Neuronal stem cell (in vitro differentiated cells): ENCODE results near the gene PCED1B.

Experiments used
- DNase-seq: peaks from one replicate; pipeline ENCODE4 v3.0.0-alpha.2; 2013; ENCODE audit warnings: low spot score
- H2AFZ ChIP-seq: one replicate; pipeline ENCODE4 v1.6.1; 2013; ENCODE audit warnings: mild to moderate bottlenecking, low read length, inconsistent platforms
- H2AK5ac ChIP-seq: 2 replicates; pipeline ENCODE4 v1.6.1; 2013; ENCODE audit warnings: low read depth, mild to moderate bottlenecking, inconsistent platforms, low read length, moderate library complexity, mixed read lengths
- H2BK120ac ChIP-seq: 2 replicates; pipeline ENCODE4 v1.6.1; 2013; ENCODE audit warnings: low read depth, mild to moderate bottlenecking, inconsistent platforms, low read length, moderate library complexity, mixed read lengths
- H2BK12ac ChIP-seq: one replicate; pipeline ENCODE4 v1.6.1; 2013; ENCODE audit warnings: low read length, inconsistent platforms
- H2BK15ac ChIP-seq: 2 replicates; pipeline ENCODE4 v1.6.1; 2013; ENCODE audit warnings: mild to moderate bottlenecking, low read length, inconsistent platforms, mixed read lengths
- H2BK5ac ChIP-seq: one replicate; pipeline ENCODE4 v1.6.1; 2013; ENCODE audit warnings: inconsistent platforms, mild to moderate bottlenecking, low read length, moderate library complexity
- H3K14ac ChIP-seq: one replicate; pipeline ENCODE4 v1.6.1; 2013; ENCODE audit warnings: low read length, inconsistent platforms
- H3K18ac ChIP-seq: 2 replicates; pipeline ENCODE4 v1.6.1; 2013; ENCODE audit warnings: low read length, inconsistent platforms
- H3K23ac ChIP-seq: 2 replicates; pipeline ENCODE4 v1.6.1; 2013; ENCODE audit warnings: low read depth, mild to moderate bottlenecking, mixed read lengths, low read length, inconsistent platforms; ENCODE audit not compliant: poor library complexity
- H3K27ac ChIP-seq: replicated peaks from 3 replicates; pipeline ENCODE4 v1.5.1; 2013; ENCODE audit warnings: low read length, inconsistent platforms
- H3K27me3 ChIP-seq, 3 experiments: 2 replicates each; pipeline ENCODE4 v1.6.1; 2013; ENCODE audit warnings: low read length in 3 of 3, mild to moderate bottlenecking in 2 of 3, inconsistent platforms in 1 of 3, low read depth in 1 of 3, mixed read lengths in 1 of 3, moderate library complexity in 1 of 3; ENCODE audit not compliant: control insufficient read depth in 3 of 3, insufficient read depth in 3 of 3
- H3K36me3 ChIP-seq, 2 donors: replicated peaks in 1 of 2; 2 replicates each; pipeline ENCODE4 v1.6.1; 2013; ENCODE audit warnings: low read length in 2 of 2; ENCODE audit not compliant: control insufficient read depth in 2 of 2, insufficient read depth in 2 of 2
- H3K4ac ChIP-seq: 2 replicates; pipeline ENCODE4 v1.6.1; 2013; ENCODE audit warnings: inconsistent platforms, mild to moderate bottlenecking, low read length, moderate library complexity
- H3K4me1 ChIP-seq, 2 donors: 1 replicate in 1 of 2; 2 replicates in 1 of 2; pipeline ENCODE4 v1.6.1; 2013; ENCODE audit warnings: low read length in 2 of 2, low read depth in 1 of 2; ENCODE audit not compliant: control insufficient read depth in 2 of 2, insufficient read depth in 1 of 2
- H3K4me2 ChIP-seq: one replicate; pipeline ENCODE4 v1.6.1; 2013; ENCODE audit warnings: mild to moderate bottlenecking, low read length, inconsistent platforms; ENCODE audit not compliant: insufficient read depth, poor library complexity, severe bottlenecking
- H3K4me3 ChIP-seq, 2 donors: 2 replicates each; pipeline ENCODE4 v1.5.1; 2013; ENCODE audit warnings: low read length in 2 of 2, mild to moderate bottlenecking in 2 of 2, inconsistent platforms in 1 of 2, moderate library complexity in 1 of 2
- H3K79me1 ChIP-seq: one replicate; pipeline ENCODE4 v1.6.1; 2013; ENCODE audit warnings: low read depth, mild to moderate bottlenecking, inconsistent platforms, low read length, moderate library complexity
- H3K9ac ChIP-seq: one replicate; pipeline ENCODE4 v1.6.1; 2013; ENCODE audit warnings: mild to moderate bottlenecking, low read depth, low read length, inconsistent platforms; ENCODE audit not compliant: poor library complexity
- H3K9me3 ChIP-seq, 2 donors: replicated peaks in 1 of 2; 2 replicates each; pipeline versions ENCODE3 to v1.6.1; 2013; ENCODE audit warnings: low read length in 2 of 2, mild to moderate bottlenecking in 2 of 2, inconsistent platforms in 1 of 2, low read depth in 1 of 2, mixed read lengths in 1 of 2, moderate library complexity in 1 of 2; ENCODE audit not compliant: control insufficient read depth in 2 of 2, insufficient read depth in 1 of 2
- H4K8ac ChIP-seq: one replicate; pipeline ENCODE4 v1.6.1; 2013; ENCODE audit warnings: low read depth, mild to moderate bottlenecking, inconsistent platforms, low read length, moderate library complexity
- H4K91ac ChIP-seq: one replicate; pipeline ENCODE4 v1.6.1; 2013; ENCODE audit warnings: low read length, low read depth, mild to moderate bottlenecking, inconsistent platforms; ENCODE audit not compliant: poor library complexity
- WGBS, 2 donors: extraction: QIAGEN DNeasy Blood & Tissue Kit; methylation state at CpG; one replicate each; pipeline ENCODE4 v1.1.7; 2013; ENCODE audit warnings: missing lambda C conversion rate in 2 of 2, mixed read lengths in 1 of 2; ENCODE audit not compliant: insufficient read length in 2 of 2, insufficient replicate concordance in 1 of 2; ENCODE audit errors: extremely low coverage in 2 of 2; 5-methylcytosine and 5-hydroxymethylcytosine counted together

PCED1B gene

GRCh38 chr12:47221256-47222023 is 142.0 kb downstream of the PCED1B start:
- H3K23ac ChIP-seq = no peak overlapping the region
- peaks cover 0 to 9% of the 10 kb centered on the region in 2 donors for H3K4me1 ChIP-seq
- H2AK5ac ChIP-seq = no peak overlapping the region
- no CpG with 5 or more reads among the region's 2 CpGs for WGBS, 2 donors
- no peak overlapping the region for H2BK5ac ChIP-seq
- no peak overlapping the region for H4K8ac ChIP-seq
- no peak overlapping the region for H3K4me3 ChIP-seq
- no peak overlapping the region for H3K4ac ChIP-seq
- H4K91ac ChIP-seq = no peak overlapping the region
- H3K4me2 ChIP-seq = no peak overlapping the region
- H2BK12ac ChIP-seq = no peak overlapping the region
- H3K27me3 ChIP-seq = no peaks in the 10 kb centered on the region
- no peak overlapping the region for H3K27ac ChIP-seq
- DNase-seq = no peak
- H3K36me3 ChIP-seq = no peaks in the 10 kb centered on the region
- no peak overlapping the region for H2BK120ac ChIP-seq
- H3K14ac ChIP-seq = no peak overlapping the region
- H3K79me1 ChIP-seq = no peaks in the 10 kb centered on the region
- no peak overlapping the region for H2AFZ ChIP-seq
- H3K9ac ChIP-seq = no peak overlapping the region
- H3K18ac ChIP-seq = no peak overlapping the region
- no peak overlapping the region for H2BK15ac ChIP-seq
- no peaks in the 10 kb centered on the region for H3K9me3 ChIP-seq

- no peak overlapping the region for H2BK15ac ChIP-seq
- H3K27me3 ChIP-seq = no peaks in the 10 kb centered on the region
- no peak overlapping the region for H2BK120ac ChIP-seq
- H3K79me1 ChIP-seq = no peaks in the 10 kb centered on the region
- H3K14ac ChIP-seq = no peak overlapping the region
- no peaks in the 10 kb centered on the region for H3K9me3 ChIP-seq
- no peak overlapping the region for H2AK5ac ChIP-seq
- H3K4ac ChIP-seq = no peak overlapping the region
- peaks cover 0 to 9% of the 10 kb centered on the region in 2 donors for H3K4me1 ChIP-seq
- DNase-seq = no peak
- no peak overlapping the region for H3K18ac ChIP-seq
- H4K91ac ChIP-seq = no peak overlapping the region
- H3K36me3 ChIP-seq = no peaks in the 10 kb centered on the region
- H2BK12ac ChIP-seq = no peak overlapping the region
- H2BK5ac ChIP-seq = no peak overlapping the region
- H2AFZ ChIP-seq = peak overlapping the region; percentile 58
- no peak overlapping the region for H3K9ac ChIP-seq
- WGBS, 2 donors = no CpG with 5 or more reads among the region's 3 CpGs
- H4K8ac ChIP-seq = no peak overlapping the region
- no peak overlapping the region for H3K27ac ChIP-seq
- H3K23ac ChIP-seq = no peak overlapping the region
- no peak overlapping the region for H3K4me3 ChIP-seq
- H3K4me2 ChIP-seq = no peak overlapping the region
Observed at GRCh38 chr12:47222520-47223030, 143.2 kb downstream of the PCED1B start.

- H3K4me2 ChIP-seq = no peak overlapping the region
- H2BK15ac ChIP-seq = no peak overlapping the region
- no peak overlapping the region for H3K4me3 ChIP-seq
- H3K27me3 ChIP-seq = no peaks in the 10 kb centered on the region
- H2BK5ac ChIP-seq = no peak overlapping the region
- H4K91ac ChIP-seq = no peak overlapping the region
- no peak overlapping the region for H3K4ac ChIP-seq
- no peak overlapping the region for H3K18ac ChIP-seq
- peak overlapping the region; percentile 58 for H2AFZ ChIP-seq
- no peaks in the 10 kb centered on the region for H3K79me1 ChIP-seq
- no peak overlapping the region for H2AK5ac ChIP-seq
- DNase-seq = no peak
- no CpG with 5 or more reads among the region's 7 CpGs for WGBS, 2 donors
- H4K8ac ChIP-seq = no peak overlapping the region
- H2BK12ac ChIP-seq = no peak overlapping the region
- H3K27ac ChIP-seq = no peak overlapping the region
- H3K23ac ChIP-seq = no peak overlapping the region
- H3K14ac ChIP-seq = no peak overlapping the region
- no peak overlapping the region for H3K9ac ChIP-seq
- peaks cover 0 to 9% of the 10 kb centered on the region in 2 donors for H3K4me1 ChIP-seq
- H3K9me3 ChIP-seq = no peaks in the 10 kb centered on the region
- H2BK120ac ChIP-seq = no peak overlapping the region
- no peaks in the 10 kb centered on the region for H3K36me3 ChIP-seq
Observed at GRCh38 chr12:47223031-47223847, 143.8 kb downstream of the PCED1B start.

GRCh38 chr12:47223848-47224213 is 144.4 kb downstream of the PCED1B start:
- Histone ChIP-seq H3K14ac (no peak overlapping the region), H4K8ac (no peak overlapping the region), H3K27ac (no peak overlapping the region), H2BK5ac (no peak overlapping the region), H3K23ac (no peak overlapping the region), H3K36me3 (no peaks in the 10 kb centered on the region), H3K79me1 (no peaks in the 10 kb centered on the region), H3K9me3 (no peaks in the 10 kb centered on the region), H2BK15ac (no peak overlapping the region), H2AFZ (peak overlapping the region; percentile 58), H4K91ac (no peak overlapping the region), H3K4me3 (no peak overlapping the region), H3K4ac (no peak overlapping the region), H3K4me1 (peaks cover 0 to 9% of the 10 kb centered on the region in 2 donors), H2BK12ac (no peak overlapping the region), H2AK5ac (no peak overlapping the region), H3K27me3 (no peaks in the 10 kb centered on the region), H2BK120ac (no peak overlapping the region), H3K9ac (no peak overlapping the region), H3K4me2 (no peak overlapping the region), H3K18ac (no peak overlapping the region)
- no peak for DNase-seq
- WGBS, 2 donors = no CpG with 5 or more reads among the region's 4 CpGs
